Suppressor macrophage (primary cell): ENCODE data around the gene NDFIP2.

Experiments
- DNase-seq, 4 experiments: peaks; one replicate each; pipeline ENCODE4 v3.0.0-alpha.2; 2020 to 2022

The NDFIP2 gene

DNA sequence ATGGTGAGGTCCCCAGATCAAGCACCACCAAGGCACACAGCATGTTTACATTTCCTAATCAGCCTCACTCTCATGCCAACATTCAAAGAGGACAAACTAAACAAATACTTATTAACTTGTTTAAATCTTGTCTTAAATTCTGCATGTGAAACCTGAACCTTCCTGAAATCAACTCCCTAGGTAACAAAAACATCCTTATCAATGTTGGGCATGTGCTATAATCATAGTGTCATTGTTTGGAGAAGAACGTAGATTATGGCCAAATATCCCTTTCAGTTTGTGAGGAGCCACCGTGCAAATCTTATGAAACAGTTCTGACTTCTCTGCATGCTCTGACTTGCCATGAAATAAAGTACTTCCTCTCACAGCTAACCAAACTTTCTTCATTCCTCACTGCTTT, 123.8 kb downstream of the NDFIP2 start:
- DNase-seq = no peak
